ENCODE measurements around the gene HERC3. TPM values are rescaled to one million over a fixed set of nuclear protein-coding genes. Genes with fewer than 3 reads are reported as not detected.

Gene HERC3
- total and polyA plus RNA-seq, 10 of the 15 experiments (the other 5 are each of a cell fraction or from before 2014, with no cell fraction given), result 0.52 to 18.2 (median 2.8) TPM

GRCh38 chr4:88599298-88599697 is 7.0 kb downstream of the HERC3 start:
- H3K36me3 ChIP-seq (ENCODE audit: control insufficient read depth in 2 of 2, insufficient read depth in 2 of 2, low read length in 1 of 2), result no peaks in the 10 kb centered on the region
- no TSS peak for BruUV-seq (replicated peaks)
- ATAC-seq, result no peak
- no peak overlapping the region for H3K4me2 ChIP-seq (ENCODE audit: control insufficient read depth, insufficient read depth)
- ChIA-PET SMC1A (ENCODE audit: uncharacterized antibody, unreplicated experiment) (interaction anchor here (0.9 to 4.0 kb wide), 2 partner anchors 13 to 60 kb away, joined by 3 to 24 read pairs; no protein-coding TSS in a partner anchor), POLR2A (no interaction called here), CTCF (no interaction called here), RAD21 (ENCODE audit: unreplicated experiment) (no interaction called here)
- no peak overlapping the region for H2AFZ ChIP-seq (ENCODE audit: control insufficient read depth, low read depth, low read length)
- H3K79me2 ChIP-seq (ENCODE audit: control insufficient read depth, insufficient read depth, low read length), result no peaks in the 10 kb centered on the region
- H3K27me3 ChIP-seq (replicated peaks in 1 of 2; ENCODE audit: control insufficient read depth in 2 of 2, insufficient read depth in 2 of 2, low read length in 1 of 2), result no peaks in the 10 kb centered on the region
- intact Hi-C loops (cut with micrococcal nuclease; ENCODE audit: unreplicated experiment) (no loop called here), in situ Hi-C loops (cut with MboI) (no loop called here)
- no peaks in the 10 kb centered on the region for H3K9me3 ChIP-seq (replicated peaks; ENCODE audit: control insufficient read depth, insufficient read depth, low read length)
- peak; percentile 61 for FAIRE-seq
- H3K4me3 ChIP-seq, result no peak overlapping the region
- H4K20me1 ChIP-seq (ENCODE audit: control insufficient read depth, insufficient read depth), result no peaks in the 10 kb centered on the region
- H3K4me1 ChIP-seq (ENCODE audit: control insufficient read depth, insufficient read depth, low read length), result no peaks in the 10 kb centered on the region
- no peak for DNase-seq (ENCODE audit: low read depth, low spot score)
- H3K27ac ChIP-seq (ENCODE audit: control insufficient read depth, insufficient read depth), result no peak overlapping the region
- WGBS (ENCODE audit: insufficient coverage, insufficient replicate concordance, low lambda C conversion rate, missing lambda C conversion rate), result 64% methylated on average over 3 of the region's 3 CpGs
- TF ChIP-seq IKZF2 (IDR thresholded peaks at IDR 0.05) (no peak), EZH2 (IDR thresholded peaks at IDR 0.05; ENCODE audit: borderline replicate concordance, control insufficient read depth, low read depth, low read length) (no peak), FOXK2 (IDR thresholded peaks at IDR 0.05) (no peak), BCL11A (IDR thresholded peaks at IDR 0.05; ENCODE audit: low read depth, low read length) (no peak), NFYA (IDR thresholded peaks at IDR 0.05; ENCODE audit: borderline replicate concordance, low read depth, low read length) (no peak), CHD4 (IDR thresholded peaks at IDR 0.05) (no peak), ATF7 (IDR thresholded peaks at IDR 0.05; ENCODE audit: low read depth) (no peak), ESRRA (IDR thresholded peaks at IDR 0.05; ENCODE audit: low read length) (no peak), BRCA1 (IDR thresholded peaks at IDR 0.05; ENCODE audit: low read depth, low read length) (no peak), RB1 (IDR thresholded peaks at IDR 0.05; ENCODE audit: borderline replicate concordance) (no peak), ZSCAN29 (IDR thresholded peaks at IDR 0.05) (no peak), SKIL (IDR thresholded peaks at IDR 0.05; ENCODE audit: low read depth, poor library complexity, severe bottlenecking) (no peak), JUNB (IDR thresholded peaks at IDR 0.05) (no peak)
- TF ChIP-seq, protein P1, sequence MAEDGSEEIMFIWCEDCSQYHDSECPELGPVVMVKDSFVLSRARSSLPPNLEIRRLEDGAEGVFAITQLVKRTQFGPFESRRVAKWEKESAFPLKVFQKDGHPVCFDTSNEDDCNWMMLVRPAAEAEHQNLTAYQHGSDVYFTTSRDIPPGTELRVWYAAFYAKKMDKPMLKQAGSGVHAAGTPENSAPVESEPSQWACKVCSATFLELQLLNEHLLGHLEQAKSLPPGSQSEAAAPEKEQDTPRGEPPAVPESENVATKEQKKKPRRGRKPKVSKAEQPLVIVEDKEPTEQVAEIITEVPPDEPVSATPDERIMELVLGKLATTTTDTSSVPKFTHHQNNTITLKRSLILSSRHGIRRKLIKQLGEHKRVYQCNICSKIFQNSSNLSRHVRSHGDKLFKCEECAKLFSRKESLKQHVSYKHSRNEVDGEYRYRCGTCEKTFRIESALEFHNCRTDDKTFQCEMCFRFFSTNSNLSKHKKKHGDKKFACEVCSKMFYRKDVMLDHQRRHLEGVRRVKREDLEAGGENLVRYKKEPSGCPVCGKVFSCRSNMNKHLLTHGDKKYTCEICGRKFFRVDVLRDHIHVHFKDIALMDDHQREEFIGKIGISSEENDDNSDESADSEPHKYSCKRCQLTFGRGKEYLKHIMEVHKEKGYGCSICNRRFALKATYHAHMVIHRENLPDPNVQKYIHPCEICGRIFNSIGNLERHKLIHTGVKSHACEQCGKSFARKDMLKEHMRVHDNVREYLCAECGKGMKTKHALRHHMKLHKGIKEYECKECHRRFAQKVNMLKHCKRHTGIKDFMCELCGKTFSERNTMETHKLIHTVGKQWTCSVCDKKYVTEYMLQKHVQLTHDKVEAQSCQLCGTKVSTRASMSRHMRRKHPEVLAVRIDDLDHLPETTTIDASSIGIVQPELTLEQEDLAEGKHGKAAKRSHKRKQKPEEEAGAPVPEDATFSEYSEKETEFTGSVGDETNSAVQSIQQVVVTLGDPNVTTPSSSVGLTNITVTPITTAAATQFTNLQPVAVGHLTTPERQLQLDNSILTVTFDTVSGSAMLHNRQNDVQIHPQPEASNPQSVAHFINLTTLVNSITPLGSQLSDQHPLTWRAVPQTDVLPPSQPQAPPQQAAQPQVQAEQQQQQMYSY (CRISPR knock-in tag; IDR thresholded peaks at IDR 0.05), result no peak
- H3K9ac ChIP-seq (ENCODE audit: control insufficient read depth, insufficient read depth, low read length), result no peak overlapping the region
